Caco-2 (cell line): Measurements from ENCODE around the gene GFRA4. TPM values are rescaled to one million over a fixed set of nuclear protein-coding genes. Genes with fewer than 3 reads are reported as not detected.

ENCODE experiments used
- BruUV-seq: library from RNA; stranded (reverse); fragments of 400-500 nt; replicated peaks from 2 replicates; lab custom pipeline; 2021; lab: Mats Ljungman, UMichigan
- CTCF ChIA-PET: fragments of 300-600 bp; sonication (Branson Sonifier 250); formaldehyde crosslinking; loops from one replicate; lab custom pipeline; 2022; ENCODE audit warnings: antibody characterized with exemption; lab: Charles Lee
- POLR2A ChIA-PET: fragments of 300-600 bp; sonication (Branson Sonifier 250); formaldehyde crosslinking; loops from one replicate; lab custom pipeline; 2022; ENCODE audit warnings: antibody characterized with exemption; lab: Charles Lee
- DNase-seq, 2 experiments: peaks; one replicate each; pipeline versions ENCODE4 v3.0.0 to v3.0.0-alpha.2; 2020 to 2022
- H3K27me3 ChIP-seq: replicated peaks from 2 replicates; pipeline ENCODE4 v1.6.0; 2011; ENCODE audit warnings: low read length; ENCODE audit not compliant: control insufficient read depth, insufficient read depth
- H3K36me3 ChIP-seq: 2 replicates; pipeline ENCODE4 v1.5.1; 2011; ENCODE audit warnings: low read length; ENCODE audit not compliant: control insufficient read depth, insufficient read depth
- H3K4me1 ChIP-seq: fragments of 250-450 bp; sonication (Bioruptor Pico); 2 replicates; pipeline ENCODE4 v1.5.1; 2020; ENCODE audit warnings: mild to moderate bottlenecking
- H3K4me3 ChIP-seq: 2 replicates; pipeline ENCODE4 v1.5.1; 2011; ENCODE audit warnings: low read depth, mild to moderate bottlenecking, control low read depth, low read length
- H3K9me3 ChIP-seq: fragments of 250-450 bp; sonication (Bioruptor Pico); 2 replicates; pipeline ENCODE4 v1.5.1; 2020; ENCODE audit warnings: mild to moderate bottlenecking, moderate library complexity
- H3K27ac Mint-ChIP-seq: one replicate; pipeline ENCODE4 v1.8.0; 2022; ENCODE audit warnings: mixed read lengths; ENCODE audit not compliant: unreplicated experiment
- H3K27me3 Mint-ChIP-seq: one replicate; pipeline ENCODE4 v1.8.0; 2022; ENCODE audit warnings: mixed read lengths; ENCODE audit not compliant: insufficient read depth, unreplicated experiment
- H3K36me3 Mint-ChIP-seq: one replicate; pipeline ENCODE4 v1.8.0; 2022; ENCODE audit warnings: mild to moderate bottlenecking, mixed read lengths; ENCODE audit not compliant: insufficient read depth, unreplicated experiment
- H3K4me1 Mint-ChIP-seq: one replicate; pipeline ENCODE4 v1.8.0; 2022; ENCODE audit warnings: low read depth, mixed read lengths; ENCODE audit not compliant: unreplicated experiment
- H3K4me3 Mint-ChIP-seq: one replicate; pipeline ENCODE4 v1.8.0; 2022; ENCODE audit warnings: mild to moderate bottlenecking, moderate library complexity, mixed read lengths; ENCODE audit not compliant: unreplicated experiment
- H3K9me3 Mint-ChIP-seq: one replicate; pipeline ENCODE4 v1.8.0; 2022; ENCODE audit warnings: mixed read lengths; ENCODE audit not compliant: unreplicated experiment
- CTCF ChIP-seq, 2 experiments: fragments of 200-600 bp in 1 of 2; IDR thresholded peaks; 1 replicate in 1 of 2; 2 replicates in 1 of 2; pipeline versions ENCODE4 v1.5.1 to v1.8.0; 2011 to 2022; ENCODE audit warnings: antibody characterized with exemption in 1 of 2, control low read depth in 1 of 2, inconsistent platforms in 1 of 2, low read depth in 1 of 2, low read length in 1 of 2, mild to moderate bottlenecking in 1 of 2, moderate library complexity in 1 of 2; ENCODE audit not compliant: insufficient read depth in 1 of 2, severe bottlenecking in 1 of 2, unreplicated experiment in 1 of 2
- intact Hi-C: fragments of 100-400 bp; cut with micrococcal nuclease; formaldehyde crosslinking; loops from one replicate; pipeline ENCODE4 v1.10.0; 2022; ENCODE audit not compliant: unreplicated experiment
- total RNA-seq: library from RNA; stranded (reverse); gene quantifications from 2 replicates; pipeline ENCODE4 v1.2.3, GENCODE V29; 2022

GFRA4 gene
- total RNA-seq, 1 experiment from 2014 or later, result not detected

GRCh38 chr20:3672547-3673171 lies 9.5 kb upstream of the GFRA4 start:
- H3K36me3 ChIP-seq, result no peaks in the 10 kb centered on the region
- H3K9me3 Mint-ChIP-seq, result no peaks in the 10 kb centered on the region
- DNase-seq, result no peak
- ChIA-PET POLR2A (no interaction called here), CTCF (no interaction called here)
- no peaks in the 10 kb centered on the region for H3K9me3 ChIP-seq
- no peaks in the 10 kb centered on the region for H3K36me3 Mint-ChIP-seq
- no peaks in the 10 kb centered on the region for H3K4me1 ChIP-seq
- no TSS peak for BruUV-seq
- no peak for TF ChIP-seq CTCF (IDR thresholded peaks at IDR 0.05; ENCODE audit: insufficient read depth in 1 of 2, low read depth in 1 of 2, low read length in 1 of 2, severe bottlenecking in 1 of 2, unreplicated experiment in 1 of 2)
- no peak overlapping the region for H3K27ac Mint-ChIP-seq
- no peaks in the 10 kb centered on the region for H3K4me1 Mint-ChIP-seq
- H3K27me3 ChIP-seq, result peaks cover 3% of the 10 kb centered on the region; the same call in 1 of the 2 replicates
- H3K27me3 Mint-ChIP-seq, result peaks cover 20% of the 10 kb centered on the region
- intact Hi-C loops, result no loop called here
- H3K4me3 ChIP-seq, result no peak overlapping the region
- H3K4me3 Mint-ChIP-seq, result no peak overlapping the region

GRCh38 chr20:3671986-3672546 lies 8.9 kb upstream of the GFRA4 start:
- no peak overlapping the region for H3K27ac Mint-ChIP-seq
- H3K27me3 ChIP-seq, result peaks cover 3% of the 10 kb centered on the region; the same call in 1 of the 2 replicates
- CTCF ChIA-PET, result no interaction called here
- H3K4me1 ChIP-seq, result no peaks in the 10 kb centered on the region
- H3K4me3 Mint-ChIP-seq, result no peak overlapping the region
- intact Hi-C loops, result no loop called here
- no peak for TF ChIP-seq CTCF (IDR thresholded peaks at IDR 0.05; ENCODE audit: insufficient read depth in 1 of 2, low read depth in 1 of 2, low read length in 1 of 2, severe bottlenecking in 1 of 2, unreplicated experiment in 1 of 2)
- no peaks in the 10 kb centered on the region for H3K9me3 ChIP-seq
- POLR2A ChIA-PET, result interaction anchor here (0.5 kb wide), 1 partner anchor 166 kb away, joined by 3 read pairs; no protein-coding TSS in a partner anchor
- no peaks in the 10 kb centered on the region for H3K9me3 Mint-ChIP-seq
- no TSS peak for BruUV-seq
- no peaks in the 10 kb centered on the region for H3K36me3 ChIP-seq
- H3K4me1 Mint-ChIP-seq, result no peaks in the 10 kb centered on the region
- H3K4me3 ChIP-seq, result no peak overlapping the region
- H3K27me3 Mint-ChIP-seq, result peaks cover 20% of the 10 kb centered on the region
- H3K36me3 Mint-ChIP-seq, result no peaks in the 10 kb centered on the region
- DNase-seq, result no peak

DNA sequence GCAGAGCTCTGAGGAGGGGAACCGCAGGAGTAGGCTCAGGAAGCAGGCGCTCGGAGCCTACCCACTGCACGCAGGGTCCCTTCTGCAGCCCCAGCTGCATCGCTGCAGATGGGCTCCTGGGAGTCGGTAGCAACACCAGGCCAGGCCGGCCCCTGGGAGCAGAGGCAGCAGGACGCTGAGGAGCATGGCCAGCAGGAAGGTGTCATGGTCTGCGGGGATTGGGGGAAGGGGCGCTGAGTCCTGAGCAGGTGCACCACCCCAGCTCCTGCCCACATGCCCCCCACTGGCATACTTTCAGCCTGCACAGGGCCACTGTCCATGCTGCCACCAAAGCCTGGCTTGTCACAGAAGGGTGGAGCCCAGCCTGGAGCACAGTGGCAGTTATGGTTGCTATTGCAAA lies 7.7 kb upstream of the GFRA4 start:
- Mint-ChIP-seq H3K36me3 (no peaks in the 10 kb centered on the region), H3K27me3 (peaks cover 14% of the 10 kb centered on the region), H3K27ac (no peak overlapping the region), H3K4me3 (no peak overlapping the region), H3K9me3 (no peaks in the 10 kb centered on the region), H3K4me1 (no peaks in the 10 kb centered on the region)
- intact Hi-C loops, result no loop called here
- TF ChIP-seq CTCF (IDR thresholded peaks at IDR 0.05; ENCODE audit: insufficient read depth in 1 of 2, low read depth in 1 of 2, low read length in 1 of 2, severe bottlenecking in 1 of 2, unreplicated experiment in 1 of 2), result peak in 1 of 2 experiments; percentile 0
- BruUV-seq, result no TSS peak
- Histone ChIP-seq H3K4me3 (no peak overlapping the region), H3K36me3 (no peaks in the 10 kb centered on the region), H3K4me1 (no peaks in the 10 kb centered on the region), H3K9me3 (no peaks in the 10 kb centered on the region), H3K27me3 (peaks cover 3% of the 10 kb centered on the region; the same call in 1 of the 2 replicates)
- ChIA-PET POLR2A (no interaction called here), CTCF (interaction anchor here (0.6 to 1.0 kb wide), 4 partner anchors 40 to 332 kb away, joined by 3 to 8 read pairs (median 4); partner anchors contain the start of gene SPEF1)
- no peak for DNase-seq
